ENCODE results near the gene CSK.

The CSK gene

GRCh38 chr15:74758736-74759135 is 23.1 kb upstream of the CSK start:
- no peak for DNase-seq (ENCODE audit: low read depth)
- no peak for TF ChIP-seq CTCF (IDR thresholded peaks at IDR 0.05; ENCODE audit: low read depth, low read length, missing control alignments)
- in situ Hi-C loops (cut with HindIII; ENCODE audit: low sequenced_read_pairs): no loop called here

GRCh38 chr15:74762791-74763150 is 19.1 kb upstream of the CSK start:
- no peak for TF ChIP-seq CTCF (IDR thresholded peaks at IDR 0.05; ENCODE audit: low read depth, low read length, missing control alignments)
- in situ Hi-C loops (cut with HindIII; ENCODE audit: low sequenced_read_pairs): no loop called here
- DNase-seq (ENCODE audit: low read depth): no peak
- no peak overlapping the region for H3K4me3 ChIP-seq (ENCODE audit: low read depth, low read length)

More at GRCh38 chr15:74758736-74759135, 23.1 kb upstream of the CSK start:
- no peak overlapping the region for H3K4me3 ChIP-seq (ENCODE audit: low read depth, low read length)

- no peak for DNase-seq (ENCODE audit: low read depth)
- no peak overlapping the region for H3K4me3 ChIP-seq (ENCODE audit: low read depth, low read length)
- TF ChIP-seq CTCF (IDR thresholded peaks at IDR 0.05; ENCODE audit: low read depth, low read length, missing control alignments): no peak
- in situ Hi-C loops (cut with HindIII; ENCODE audit: low sequenced_read_pairs): no loop called here
Measured at GRCh38 chr15:74763416-74763815, 18.5 kb upstream of the CSK start.

- in situ Hi-C loops (cut with HindIII; ENCODE audit: low sequenced_read_pairs): loop anchor here (5.0 kb wide), 2 partner anchors 135 to 185 kb away; no protein-coding TSS in a partner anchor
- no peak overlapping the region for H3K4me3 ChIP-seq (ENCODE audit: low read depth, low read length)
- DNase-seq (ENCODE audit: low read depth): no peak
- TF ChIP-seq CTCF (IDR thresholded peaks at IDR 0.05; ENCODE audit: low read depth, low read length, missing control alignments): no peak
Measured at GRCh38 chr15:74767167-74768098, 14.4 kb upstream of the CSK start.

- no peak for DNase-seq (ENCODE audit: low read depth)
- H3K4me3 ChIP-seq (ENCODE audit: low read depth, low read length): no peak overlapping the region
- TF ChIP-seq CTCF (IDR thresholded peaks at IDR 0.05; ENCODE audit: low read depth, low read length, missing control alignments): no peak
- in situ Hi-C loops (cut with HindIII; ENCODE audit: low sequenced_read_pairs): loop anchor here (5.0 kb wide), 2 partner anchors 136 to 184 kb away; no protein-coding TSS in a partner anchor
Measured at GRCh38 chr15:74768099-74768770, 13.6 kb upstream of the CSK start.

GRCh38 chr15:74768771-74769342 is 13.0 kb upstream of the CSK start:
- in situ Hi-C loops (cut with HindIII; ENCODE audit: low sequenced_read_pairs): loop anchor here (5.0 kb wide), 2 partner anchors 137 to 183 kb away; no protein-coding TSS in a partner anchor
- TF ChIP-seq CTCF (IDR thresholded peaks at IDR 0.05; ENCODE audit: low read depth, low read length, missing control alignments): peak; percentile 75
- no peak overlapping the region for H3K4me3 ChIP-seq (ENCODE audit: low read depth, low read length)
- no peak for DNase-seq (ENCODE audit: low read depth)

Data from astrocyte of the cerebellum (primary cell).